22Rv1 (cell line): Measurements from ENCODE around the gene LRIG3.
"Not testable (repeated sequence)": the region's sequence is repeated elsewhere in the genome, so short reads cannot be mapped to it uniquely, and the experiment has no call there.

ENCODE experiments used
- H3K27ac ChIP-seq: fragments of 450-650 bp; 2 replicates; pipeline ENCODE4 v1.5.1; 2017
- CTCF ChIP-seq: fragments of 450-650 bp; IDR thresholded peaks from 2 replicates; pipeline ENCODE4 v1.5.1; 2017; ENCODE audit warnings: mild to moderate bottlenecking
- ZFX ChIP-seq: fragments of 450-650 bp; IDR thresholded peaks from 2 replicates; pipeline ENCODE4 v1.6.1; 2017; ENCODE audit warnings: antibody characterized with exemption, borderline replicate concordance

Gene LRIG3

GRCh38 chr12:58961166-58961565 lies 40.9 kb upstream of the LRIG3 start:
- H3K27ac ChIP-seq = no peak overlapping the region
- TF ChIP-seq ZFX = no peak
- TF ChIP-seq CTCF = no peak

GRCh38 chr12:58959639-58960300 lies 39.5 kb upstream of the LRIG3 start:
- TF ChIP-seq CTCF (no peak), ZFX (no peak)
- peak overlapping the region; percentile 50 for H3K27ac ChIP-seq

GRCh38 chr12:58957298-58957697 lies 37.0 kb upstream of the LRIG3 start:
- no peak overlapping the region for H3K27ac ChIP-seq
- no peak for TF ChIP-seq CTCF
- no peak for TF ChIP-seq ZFX

- H3K27ac ChIP-seq = no peak overlapping the region
- TF ChIP-seq ZFX = no peak
- TF ChIP-seq CTCF = no peak
These were observed 35.5 kb upstream of the LRIG3 start for GRCh38 chr12:58955849-58956248.

GRCh38 chr12:58954002-58954401 lies 33.7 kb upstream of the LRIG3 start:
- H3K27ac ChIP-seq = no peak overlapping the region
- TF ChIP-seq CTCF = no peak

GRCh38 chr12:58950739-58951100 lies 30.4 kb upstream of the LRIG3 start:
- TF ChIP-seq CTCF = no peak
- TF ChIP-seq ZFX = no peak
- no peak overlapping the region for H3K27ac ChIP-seq

- H3K27ac ChIP-seq = not testable (repeated sequence)
These were observed 29.8 kb upstream of the LRIG3 start for GRCh38 chr12:58949954-58950738.
